Measurements from ENCODE around the gene ANKRD13D. TPM values are rescaled to one million over a fixed set of nuclear protein-coding genes. Genes with fewer than 3 reads are reported as not detected.

The ANKRD13D gene
- polyA plus RNA-seq, 1 of the 3 experiments (the other 2 are of a cell fraction) = 50.2 TPM

GRCh38 chr11:67290801-67291200, 1.7 kb downstream of the ANKRD13D start:
- ChIA-PET CTCF (interaction anchor here (0.7 to 2.1 kb wide), 6 partner anchors 12 to 29 kb away, joined by 3 to 9 read pairs (median 3); partner anchors contain the start of gene SSH3), POLR2A (no interaction called here)
- peaks cover 12 to 30% of the 10 kb centered on the region in 2 experiments; a peak in 3 of 4 replicates for H3K4me1 ChIP-seq (ENCODE audit: control insufficient read depth in 1 of 2, insufficient read depth in 2 of 2, low read depth in 1 of 2, low read length in 1 of 2)
- no peaks in the 10 kb centered on the region for H3K27me3 ChIP-seq (ENCODE audit: insufficient read depth)
- no peak overlapping the region; the same call in 1 of the 2 replicates for H3K9ac ChIP-seq
- H3K27ac ChIP-seq (ENCODE audit: low read depth in 2 of 2, low read length in 1 of 2) = no peak overlapping the region
- peaks cover 27 to 32% of the 10 kb centered on the region in 2 experiments for H3K36me3 ChIP-seq (replicated peaks in 1 of 2; ENCODE audit: control insufficient read depth in 1 of 2, insufficient read depth in 2 of 2, low read length in 1 of 2)
- H3K9me3 ChIP-seq = peaks cover 5% of the 10 kb centered on the region; the same call in 1 of the 2 replicates
- H3K79me2 ChIP-seq (ENCODE audit: insufficient read depth) = peaks cover 64% of the 10 kb centered on the region
- WGBS (ENCODE audit: low lambda C conversion rate) = 95% methylated on average over 6 of the region's 7 CpGs
- no peak overlapping the region for H2AFZ ChIP-seq (ENCODE audit: low read depth)
- H3F3A ChIP-seq (replicated peaks; ENCODE audit: insufficient read depth) = peaks cover 22% of the 10 kb centered on the region
- no peaks in the 10 kb centered on the region for H4K20me1 ChIP-seq (ENCODE audit: insufficient read depth)
- H3K4me3 ChIP-seq (ENCODE audit: low read depth in 2 of 2, low read length in 1 of 2) = peak overlapping the region in 1 of 2 experiments; percentile 16; a peak in 1 of 4 replicates
- H3K4me2 ChIP-seq = peak overlapping the region; percentile 99
- TF ChIP-seq TEAD4 (IDR thresholded peaks at IDR 0.05; ENCODE audit: borderline replicate concordance, insufficient read depth) = no peak
- TF ChIP-seq EZH2phosphoT487 (IDR thresholded peaks at IDR 0.05; ENCODE audit: borderline replicate concordance, low read depth) = no peak
- TF ChIP-seq MAX (IDR thresholded peaks at IDR 0.05; ENCODE audit: low read depth) = no peak
- no peak for TF ChIP-seq JUND (IDR thresholded peaks at IDR 0.05)
- TF ChIP-seq TCF12 (IDR thresholded peaks at IDR 0.05) = no peak
- no peak for TF ChIP-seq EP300 (IDR thresholded peaks at IDR 0.05; ENCODE audit: borderline replicate concordance in 1 of 2, low read depth in 1 of 2, low read length in 1 of 2)
- no peak for TF ChIP-seq ZBTB33 (IDR thresholded peaks at IDR 0.05; ENCODE audit: borderline replicate concordance, low read depth)
- no peak for TF ChIP-seq FOSL2 (IDR thresholded peaks at IDR 0.05; ENCODE audit: borderline replicate concordance, low read depth)
- TF ChIP-seq SMC3 (IDR thresholded peaks at IDR 0.05; ENCODE audit: low read depth, low read length) = no peak
- TF ChIP-seq FOXM1 (IDR thresholded peaks at IDR 0.05; ENCODE audit: low read depth) = no peak
- no peak for TF ChIP-seq USF2 (IDR thresholded peaks at IDR 0.05; ENCODE audit: borderline replicate concordance, low read depth, low read length)
- no peak for TF ChIP-seq NFIC (IDR thresholded peaks at IDR 0.05; ENCODE audit: borderline replicate concordance)
- no peak for TF ChIP-seq YY1 (IDR thresholded peaks at IDR 0.05; ENCODE audit: low read depth)
- TF ChIP-seq RCOR1 (IDR thresholded peaks at IDR 0.05; ENCODE audit: low read length) = no peak
- TF ChIP-seq TAF1 (IDR thresholded peaks at IDR 0.05; ENCODE audit: borderline replicate concordance, low read depth, low read length) = no peak
- no peak for TF ChIP-seq POLR2AphosphoS5 (IDR thresholded peaks at IDR 0.05; ENCODE audit: low read depth, low read length)
- DNase-seq = no peak
- H3K9me2 ChIP-seq = no peaks in the 10 kb centered on the region

Data from SK-N-SH (cell line).